WTC11 (cell line): Measurements from ENCODE around the gene SSH3. TPM values are rescaled to one million over a fixed set of nuclear protein-coding genes. Genes with fewer than 3 reads are reported as not detected.
A peak's percentile ranks its signal among the peaks of the same experiment; 100 is the strongest.

Source experiments
- ATAC-seq: fragments of 200-7000 bp; cut with Tn5 transposase; 2 replicates; pipeline ENCODE4 v1.10.0; 2021; ENCODE audit warnings: mild to moderate bottlenecking, moderate library complexity
- CTCF ChIA-PET: fragments of 300-600 bp; sonication (Branson Sonifier 250); formaldehyde crosslinking; loops from one replicate; lab custom pipeline; 2021; ENCODE audit warnings: antibody characterized with exemption; lab: Charles Lee
- POLR2A ChIA-PET: fragments of 350-600 bp; sonication (Branson Sonifier 250); formaldehyde crosslinking; loops from one replicate; lab custom pipeline; 2021; ENCODE audit warnings: antibody characterized with exemption; lab: Charles Lee
- DNase-seq: peaks from one replicate; pipeline ENCODE4 v3.0.0; 2021; ENCODE audit warnings: low spot score
- H3K27ac Mint-ChIP-seq: 2 replicates; pipeline ENCODE4 v1.8.0; 2021; ENCODE audit warnings: mixed read lengths
- H3K27me3 Mint-ChIP-seq: 2 replicates; pipeline ENCODE4 v1.8.0; 2021; ENCODE audit warnings: low read depth, mild to moderate bottlenecking, moderate library complexity, mixed read lengths
- H3K36me3 Mint-ChIP-seq: 2 replicates; pipeline ENCODE4 v1.8.0; 2021; ENCODE audit warnings: mixed read lengths
- H3K4me1 Mint-ChIP-seq: 2 replicates; pipeline ENCODE4 v1.8.0; 2022; ENCODE audit warnings: mixed read lengths
- H3K4me3 Mint-ChIP-seq: 2 replicates; pipeline ENCODE4 v1.8.0; 2021; ENCODE audit warnings: mild to moderate bottlenecking, moderate library complexity, mixed read lengths
- H3K9me3 Mint-ChIP-seq: 2 replicates; pipeline ENCODE4 v1.8.0; 2021; ENCODE audit warnings: mixed read lengths
- FOXK1 ChIP-seq: sonication (generic); formaldehyde crosslinking; IDR thresholded peaks from 2 replicates; pipeline ENCODE4 v1.8.0; 2022; ENCODE audit warnings: mild to moderate bottlenecking, moderate library complexity, missing genetic modification reagents
- FOXP4 ChIP-seq: sonication (generic); formaldehyde crosslinking; IDR thresholded peaks from 2 replicates; pipeline ENCODE4 v1.8.0; 2022; ENCODE audit warnings: mild to moderate bottlenecking, missing genetic modification reagents
- GABPB1 ChIP-seq: sonication (generic); formaldehyde crosslinking; IDR thresholded peaks from 2 replicates; pipeline ENCODE4 v1.8.1; 2023; ENCODE audit warnings: mild to moderate bottlenecking, missing genetic modification reagents
- IRF1 ChIP-seq: sonication (generic); formaldehyde crosslinking; IDR thresholded peaks from 2 replicates; pipeline ENCODE4 v1.8.0; 2023; ENCODE audit warnings: missing genetic modification reagents
- MAX ChIP-seq: sonication (generic); formaldehyde crosslinking; IDR thresholded peaks from 2 replicates; pipeline ENCODE4 v1.8.0; 2022; ENCODE audit warnings: mild to moderate bottlenecking, missing genetic modification reagents
- NFYB ChIP-seq: sonication (generic); formaldehyde crosslinking; conservative IDR thresholded peaks from 2 replicates; pipeline ENCODE4 v1.8.0; 2022; ENCODE audit warnings: low read depth, missing genetic modification reagents
- PRRX2 ChIP-seq: fragments of 250-450 bp; sonication (Bioruptor Pico); IDR thresholded peaks from 2 replicates; pipeline ENCODE4 v1.8.0; 2021; ENCODE audit warnings: mild to moderate bottlenecking
- SP1 ChIP-seq: sonication (generic); formaldehyde crosslinking; conservative IDR thresholded peaks from 2 replicates; pipeline ENCODE4 v1.8.1; 2022; ENCODE audit warnings: missing genetic modification reagents
- TP53 ChIP-seq: sonication (generic); formaldehyde crosslinking; IDR thresholded peaks from 2 replicates; pipeline ENCODE4 v1.8.1; 2023; ENCODE audit warnings: mild to moderate bottlenecking, missing genetic modification reagents
- ZNF281 ChIP-seq: sonication (generic); formaldehyde crosslinking; IDR thresholded peaks from 2 replicates; pipeline ENCODE4 v1.8.0; 2023; ENCODE audit warnings: mild to moderate bottlenecking, missing genetic modification reagents
- ZNF423 ChIP-seq: fragments of 250-450 bp; sonication (Bioruptor Pico); IDR thresholded peaks from 2 replicates; pipeline ENCODE4 v2.1.2; 2022; ENCODE audit warnings: mild to moderate bottlenecking, moderate library complexity
- ZNF671 ChIP-seq: fragments of 250-450 bp; sonication (Bioruptor Pico); IDR thresholded peaks from 2 replicates; pipeline ENCODE4 v1.8.0; 2021; ENCODE audit warnings: mild to moderate bottlenecking
- total RNA-seq: library from RNA; stranded (reverse); gene quantifications from 3 replicates; pipeline ENCODE4 v1.2.3, GENCODE V29; 2021
- TF ChIP-seq, protein P1 (sequence below): sonication (generic); formaldehyde crosslinking; IDR thresholded peaks from 2 replicates; pipeline ENCODE4 v1.8.1; 2022; ENCODE audit warnings: mild to moderate bottlenecking, moderate library complexity, missing genetic modification reagents
- TF ChIP-seq, protein P2 (sequence below): sonication (generic); formaldehyde crosslinking; IDR thresholded peaks from 2 replicates; pipeline ENCODE4 v1.8.0; 2023; ENCODE audit warnings: missing genetic modification reagents, mild to moderate bottlenecking, borderline replicate concordance
- TF ChIP-seq, protein P3 (sequence below): sonication (generic); formaldehyde crosslinking; IDR thresholded peaks from 2 replicates; pipeline ENCODE4 v1.8.1; 2023; ENCODE audit warnings: mild to moderate bottlenecking, missing genetic modification reagents

Gene SSH3
- total RNA-seq, 1 experiment from 2014 or later: 42.3 TPM

DNA sequence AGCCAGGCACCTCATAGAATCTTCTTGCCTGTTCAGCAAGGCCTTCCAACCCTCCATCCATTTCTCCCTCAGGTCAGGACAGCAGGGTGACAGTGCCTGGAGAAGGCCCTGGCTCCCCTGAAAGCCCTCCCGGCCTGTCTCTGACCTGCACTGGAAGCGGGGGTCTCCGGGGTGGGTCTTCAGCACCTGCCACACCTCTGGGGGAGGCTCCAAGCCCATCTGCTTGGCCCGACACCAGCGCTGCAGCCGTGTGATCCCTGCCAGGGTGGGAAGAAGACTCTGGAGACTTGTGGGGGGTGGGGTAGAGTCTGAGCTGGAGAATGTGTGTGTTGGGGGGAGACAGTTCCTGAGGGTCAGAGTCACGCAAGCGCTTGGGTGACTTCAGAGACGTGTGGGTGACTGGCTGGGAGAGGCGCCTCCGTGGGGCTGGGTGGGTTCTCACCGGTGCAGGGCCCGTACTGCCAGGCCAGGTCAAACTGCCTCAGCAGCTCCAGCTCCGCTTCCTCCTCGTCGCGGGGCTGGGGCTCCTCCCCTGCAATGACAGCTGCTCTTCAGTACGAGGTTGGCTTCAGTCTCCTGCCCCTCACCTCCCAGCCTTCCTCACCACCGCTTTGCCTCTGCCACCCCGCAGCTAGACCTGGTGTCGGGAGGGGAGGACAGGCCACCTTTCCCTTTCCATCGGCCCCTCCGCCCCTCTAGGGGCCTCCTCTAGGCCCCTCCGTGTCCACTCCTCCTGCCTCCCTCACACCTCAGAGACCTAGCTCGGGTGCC is 49.4 kb downstream of the SSH3 start (continued):
- TF ChIP-seq PRRX2 (CRISPR knock-in tag): no peak

DNA sequence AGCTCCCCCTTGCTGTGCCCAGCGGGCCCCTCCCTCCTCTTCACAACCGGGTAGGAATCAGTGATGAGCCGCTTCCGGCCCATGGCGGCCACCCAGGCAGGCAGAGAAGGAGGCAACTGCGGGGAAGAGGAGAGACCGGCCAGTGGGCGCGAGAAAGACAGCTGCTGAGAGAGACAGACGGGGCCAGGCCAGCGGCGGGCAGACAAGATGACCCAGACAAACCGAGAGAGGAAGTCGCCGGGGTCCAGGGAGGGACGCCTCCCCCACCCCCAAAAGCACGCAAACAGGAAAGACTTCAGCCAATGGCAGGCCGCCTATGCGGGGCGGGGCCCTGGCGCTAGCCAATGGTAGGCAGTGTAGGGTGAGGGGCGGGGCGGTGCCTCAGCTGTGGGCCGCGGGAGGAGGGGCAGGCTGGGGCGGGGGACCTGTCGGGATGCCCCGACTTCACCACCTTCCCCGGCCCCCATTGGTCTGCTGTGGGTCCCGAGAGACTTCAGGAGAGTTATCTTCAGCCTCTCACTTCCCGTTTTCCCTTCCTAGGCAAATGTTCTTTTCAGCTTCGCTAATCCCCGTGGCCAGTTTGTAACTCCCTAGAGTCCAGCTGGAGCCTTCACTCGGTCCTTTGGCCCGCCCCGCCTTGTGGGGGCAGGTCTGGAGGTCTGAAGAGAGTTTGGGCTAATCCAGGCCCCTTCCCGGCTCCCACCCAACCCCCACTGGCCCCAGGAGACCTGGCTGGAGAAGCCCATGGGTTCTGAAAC is 50.2 kb downstream of the SSH3 start, which contains the start of gene POLD4:
Gene POLD4 (minus strand): TSS at position 230 of the 758 bp plus-strand sequence. CDS start 147 bp downstream, at position 83.
- CTCF ChIA-PET: interaction anchor here (0.7 to 10.1 kb wide), 19 partner anchors 9 to 277 kb away, joined by 3 to 842 read pairs (median 4); partner anchors contain the start of genes ANKRD13D, CLCF1, GRK2 and NUDT8
- Mint-ChIP-seq H3K4me3 (peak within 1 kb of the TSS; percentile 91), H3K27me3 (peaks cover 10% of the 10 kb centered on the region), H3K27ac (peak within 1 kb of the TSS; percentile 90), H3K36me3 (no peaks in the 10 kb centered on the region), H3K9me3 (no peaks in the 10 kb centered on the region), H3K4me1 (peaks cover 34% of the 10 kb centered on the region)
- ATAC-seq: peak; percentile 88
- POLR2A ChIA-PET: interaction anchor here (0.6 to 2.1 kb wide), 8 partner anchors 21 to 277 kb away, joined by 3 to 8 read pairs (median 3); partner anchors contain the start of gene NUDT8
- TF ChIP-seq FOXK1 (CRISPR knock-in tag) (peak; percentile 62; the same call in 1 of the 2 replicates), GABPB1 (CRISPR knock-in tag) (0 out of 2 replicates have a peak, but pooled peaks have one; percentile 34), FOXP4 (CRISPR knock-in tag) (peak; percentile 25; the same call in 1 of the 2 replicates), TP53 (CRISPR knock-in tag) (0 out of 2 replicates have a peak, but pooled peaks have one; percentile 27), SP1 (peak; percentile 94), NFYB (peak; percentile 74), ZNF671 (CRISPR knock-in tag) (no peak), ZNF423 (CRISPR knock-in tag) (peak; percentile 21; the same call in 1 of the 2 replicates), MAX (0 out of 2 replicates have a peak, but pooled peaks have one; percentile 61), ZNF281 (CRISPR knock-in tag) (0 out of 2 replicates have a peak, but pooled peaks have one; percentile 41), IRF1 (CRISPR knock-in tag) (no peak)
- TF ChIP-seq, protein P1, sequence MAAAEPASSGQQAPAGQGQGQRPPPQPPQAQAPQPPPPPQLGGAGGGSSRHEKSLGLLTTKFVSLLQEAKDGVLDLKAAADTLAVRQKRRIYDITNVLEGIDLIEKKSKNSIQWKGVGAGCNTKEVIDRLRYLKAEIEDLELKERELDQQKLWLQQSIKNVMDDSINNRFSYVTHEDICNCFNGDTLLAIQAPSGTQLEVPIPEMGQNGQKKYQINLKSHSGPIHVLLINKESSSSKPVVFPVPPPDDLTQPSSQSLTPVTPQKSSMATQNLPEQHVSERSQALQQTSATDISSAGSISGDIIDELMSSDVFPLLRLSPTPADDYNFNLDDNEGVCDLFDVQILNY (CRISPR knock-in tag): 0 out of 2 replicates have a peak, but pooled peaks have one; percentile 32
- TF ChIP-seq, protein P2, sequence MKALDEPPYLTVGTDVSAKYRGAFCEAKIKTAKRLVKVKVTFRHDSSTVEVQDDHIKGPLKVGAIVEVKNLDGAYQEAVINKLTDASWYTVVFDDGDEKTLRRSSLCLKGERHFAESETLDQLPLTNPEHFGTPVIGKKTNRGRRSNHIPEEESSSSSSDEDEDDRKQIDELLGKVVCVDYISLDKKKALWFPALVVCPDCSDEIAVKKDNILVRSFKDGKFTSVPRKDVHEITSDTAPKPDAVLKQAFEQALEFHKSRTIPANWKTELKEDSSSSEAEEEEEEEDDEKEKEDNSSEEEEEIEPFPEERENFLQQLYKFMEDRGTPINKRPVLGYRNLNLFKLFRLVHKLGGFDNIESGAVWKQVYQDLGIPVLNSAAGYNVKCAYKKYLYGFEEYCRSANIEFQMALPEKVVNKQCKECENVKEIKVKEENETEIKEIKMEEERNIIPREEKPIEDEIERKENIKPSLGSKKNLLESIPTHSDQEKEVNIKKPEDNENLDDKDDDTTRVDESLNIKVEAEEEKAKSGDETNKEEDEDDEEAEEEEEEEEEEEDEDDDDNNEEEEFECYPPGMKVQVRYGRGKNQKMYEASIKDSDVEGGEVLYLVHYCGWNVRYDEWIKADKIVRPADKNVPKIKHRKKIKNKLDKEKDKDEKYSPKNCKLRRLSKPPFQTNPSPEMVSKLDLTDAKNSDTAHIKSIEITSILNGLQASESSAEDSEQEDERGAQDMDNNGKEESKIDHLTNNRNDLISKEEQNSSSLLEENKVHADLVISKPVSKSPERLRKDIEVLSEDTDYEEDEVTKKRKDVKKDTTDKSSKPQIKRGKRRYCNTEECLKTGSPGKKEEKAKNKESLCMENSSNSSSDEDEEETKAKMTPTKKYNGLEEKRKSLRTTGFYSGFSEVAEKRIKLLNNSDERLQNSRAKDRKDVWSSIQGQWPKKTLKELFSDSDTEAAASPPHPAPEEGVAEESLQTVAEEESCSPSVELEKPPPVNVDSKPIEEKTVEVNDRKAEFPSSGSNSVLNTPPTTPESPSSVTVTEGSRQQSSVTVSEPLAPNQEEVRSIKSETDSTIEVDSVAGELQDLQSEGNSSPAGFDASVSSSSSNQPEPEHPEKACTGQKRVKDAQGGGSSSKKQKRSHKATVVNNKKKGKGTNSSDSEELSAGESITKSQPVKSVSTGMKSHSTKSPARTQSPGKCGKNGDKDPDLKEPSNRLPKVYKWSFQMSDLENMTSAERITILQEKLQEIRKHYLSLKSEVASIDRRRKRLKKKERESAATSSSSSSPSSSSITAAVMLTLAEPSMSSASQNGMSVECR (CRISPR knock-in tag): peak; percentile 39; the same call in 1 of the 2 replicates
- TF ChIP-seq, protein P3, sequence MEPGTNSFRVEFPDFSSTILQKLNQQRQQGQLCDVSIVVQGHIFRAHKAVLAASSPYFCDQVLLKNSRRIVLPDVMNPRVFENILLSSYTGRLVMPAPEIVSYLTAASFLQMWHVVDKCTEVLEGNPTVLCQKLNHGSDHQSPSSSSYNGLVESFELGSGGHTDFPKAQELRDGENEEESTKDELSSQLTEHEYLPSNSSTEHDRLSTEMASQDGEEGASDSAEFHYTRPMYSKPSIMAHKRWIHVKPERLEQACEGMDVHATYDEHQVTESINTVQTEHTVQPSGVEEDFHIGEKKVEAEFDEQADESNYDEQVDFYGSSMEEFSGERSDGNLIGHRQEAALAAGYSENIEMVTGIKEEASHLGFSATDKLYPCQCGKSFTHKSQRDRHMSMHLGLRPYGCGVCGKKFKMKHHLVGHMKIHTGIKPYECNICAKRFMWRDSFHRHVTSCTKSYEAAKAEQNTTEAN (CRISPR knock-in tag): no peak
- peak; percentile 99 for DNase-seq
